ENCODE results near the gene CNST. TPM values are rescaled to one million over a fixed set of nuclear protein-coding genes. Genes with fewer than 3 reads are reported as not detected.
"Not testable (repeated sequence)": the region's sequence is repeated elsewhere in the genome, so short reads cannot be mapped to it uniquely, and the experiment has no call there.

Gene CNST
- total RNA-seq, 1 experiment from 2014 or later: 9.1 TPM

DNA sequence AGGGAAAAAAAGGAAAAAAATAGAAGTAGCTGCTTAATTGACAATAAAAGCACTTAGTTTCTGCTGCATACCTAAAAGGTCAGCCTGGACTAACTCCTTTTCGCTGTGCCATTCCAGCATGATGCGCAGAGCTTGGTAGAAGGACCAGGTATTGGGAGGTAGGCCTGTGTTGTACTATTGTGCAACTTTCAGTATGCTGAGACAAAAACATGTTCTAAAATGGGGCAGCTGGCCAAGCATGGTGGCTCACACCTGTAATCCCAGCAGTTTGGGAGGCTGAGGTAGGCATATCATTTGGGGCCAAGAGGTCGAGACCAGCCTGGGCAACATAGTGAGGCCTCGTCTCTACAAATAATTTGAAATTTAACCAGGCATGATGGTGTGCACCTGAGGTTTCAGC lies 142.9 kb downstream of the CNST start:
- Histone ChIP-seq H3K9me3 (ENCODE audit: insufficient read depth, low read depth) (no peaks in the 10 kb centered on the region), H4K20me1 (ENCODE audit: insufficient read depth) (no peaks in the 10 kb centered on the region), H2AFZ (no peak overlapping the region), H3K4me3 (no peak overlapping the region), H3K27ac (no peak overlapping the region), H3K36me3 (ENCODE audit: low read depth) (no peaks in the 10 kb centered on the region), H3K4me2 (no peak overlapping the region), H3K9me2 (ENCODE audit: insufficient read depth) (no peaks in the 10 kb centered on the region), H3K79me2 (ENCODE audit: low read depth) (no peaks in the 10 kb centered on the region), H3F3A (ENCODE audit: insufficient read depth, low read depth) (peaks cover 7% of the 10 kb centered on the region), H3K27me3 (ENCODE audit: insufficient read depth, low read depth) (0 out of 2 replicates have a peak, but pooled peaks cover 4% of the 10 kb centered on the region), H3K4me1 (replicated peaks; ENCODE audit: insufficient read depth) (peaks cover 27% of the 10 kb centered on the region)
- intact Hi-C loops (cut with micrococcal nuclease; ENCODE audit: unreplicated experiment): no loop called here
- POLR2A ChIA-PET (ENCODE audit: unreplicated experiment): no interaction called here
- no TSS peak for BruUV-seq (replicated peaks)
- no peak for TF ChIP-seq EZH2 (IDR thresholded peaks at IDR 0.05; ENCODE audit: low read depth)
- TF ChIP-seq, protein P1, sequence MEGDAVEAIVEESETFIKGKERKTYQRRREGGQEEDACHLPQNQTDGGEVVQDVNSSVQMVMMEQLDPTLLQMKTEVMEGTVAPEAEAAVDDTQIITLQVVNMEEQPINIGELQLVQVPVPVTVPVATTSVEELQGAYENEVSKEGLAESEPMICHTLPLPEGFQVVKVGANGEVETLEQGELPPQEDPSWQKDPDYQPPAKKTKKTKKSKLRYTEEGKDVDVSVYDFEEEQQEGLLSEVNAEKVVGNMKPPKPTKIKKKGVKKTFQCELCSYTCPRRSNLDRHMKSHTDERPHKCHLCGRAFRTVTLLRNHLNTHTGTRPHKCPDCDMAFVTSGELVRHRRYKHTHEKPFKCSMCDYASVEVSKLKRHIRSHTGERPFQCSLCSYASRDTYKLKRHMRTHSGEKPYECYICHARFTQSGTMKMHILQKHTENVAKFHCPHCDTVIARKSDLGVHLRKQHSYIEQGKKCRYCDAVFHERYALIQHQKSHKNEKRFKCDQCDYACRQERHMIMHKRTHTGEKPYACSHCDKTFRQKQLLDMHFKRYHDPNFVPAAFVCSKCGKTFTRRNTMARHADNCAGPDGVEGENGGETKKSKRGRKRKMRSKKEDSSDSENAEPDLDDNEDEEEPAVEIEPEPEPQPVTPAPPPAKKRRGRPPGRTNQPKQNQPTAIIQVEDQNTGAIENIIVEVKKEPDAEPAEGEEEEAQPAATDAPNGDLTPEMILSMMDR (conservative IDR thresholded peaks at IDR 0.05): no peak
- CTCF ChIA-PET: interaction anchor here (0.7 kb wide), 1 partner anchor 14 kb away, joined by 3 read pairs; no protein-coding TSS in a partner anchor
- DNase-seq: no peak

GRCh38 chr1:246709835-246710234 lies 143.6 kb downstream of the CNST start:
- no peaks in the 10 kb centered on the region for H3K36me3 ChIP-seq (ENCODE audit: low read depth)

GRCh38 chr1:246711548-246712003 lies 145.3 kb downstream of the CNST start:
- no peak for DNase-seq
- ChIA-PET CTCF (no interaction called here), POLR2A (ENCODE audit: unreplicated experiment) (no interaction called here)
- Histone ChIP-seq H3F3A (ENCODE audit: insufficient read depth, low read depth) (no peaks in the 10 kb centered on the region), H3K9me3 (ENCODE audit: insufficient read depth, low read depth) (no peaks in the 10 kb centered on the region), H3K4me2 (no peak overlapping the region), H3K27me3 (ENCODE audit: insufficient read depth, low read depth) (0 out of 2 replicates have a peak, but pooled peaks cover 4% of the 10 kb centered on the region), H3K4me1 (replicated peaks; ENCODE audit: insufficient read depth) (peaks cover 5% of the 10 kb centered on the region; the same call in 1 of the 2 replicates), H3K27ac (no peak overlapping the region), H3K79me2 (ENCODE audit: low read depth) (no peaks in the 10 kb centered on the region), H3K9me2 (ENCODE audit: insufficient read depth) (no peaks in the 10 kb centered on the region), H3K4me3 (no peak overlapping the region), H4K20me1 (ENCODE audit: insufficient read depth) (no peaks in the 10 kb centered on the region), H3K36me3 (ENCODE audit: low read depth) (no peaks in the 10 kb centered on the region), H2AFZ (no peak overlapping the region)
- TF ChIP-seq EZH2 (IDR thresholded peaks at IDR 0.05; ENCODE audit: low read depth): no peak
- TF ChIP-seq, protein P1 (conservative IDR thresholded peaks at IDR 0.05): no peak
- BruUV-seq (replicated peaks): no TSS peak
- intact Hi-C loops (cut with micrococcal nuclease; ENCODE audit: unreplicated experiment): no loop called here

More at GRCh38 chr1:246709835-246710234, 143.6 kb downstream of the CNST start:
- POLR2A ChIA-PET (ENCODE audit: unreplicated experiment): interaction anchor here (0.6 kb wide), 1 partner anchor 635 kb away, joined by 5 read pairs; no protein-coding TSS in a partner anchor
- Histone ChIP-seq H3K9me2 (ENCODE audit: insufficient read depth) (no peaks in the 10 kb centered on the region), H3F3A (ENCODE audit: insufficient read depth, low read depth) (peaks cover 7% of the 10 kb centered on the region), H3K4me2 (no peak overlapping the region), H4K20me1 (ENCODE audit: insufficient read depth) (no peaks in the 10 kb centered on the region), H3K4me1 (replicated peaks; ENCODE audit: insufficient read depth) (peaks cover 23% of the 10 kb centered on the region), H3K4me3 (no peak overlapping the region), H3K27ac (no peak overlapping the region), H2AFZ (no peak overlapping the region), H3K79me2 (ENCODE audit: low read depth) (no peaks in the 10 kb centered on the region), H3K9me3 (ENCODE audit: insufficient read depth, low read depth) (no peaks in the 10 kb centered on the region), H3K27me3 (ENCODE audit: insufficient read depth, low read depth) (0 out of 2 replicates have a peak, but pooled peaks cover 4% of the 10 kb centered on the region)
- CTCF ChIA-PET: interaction anchor here (0.7 kb wide), 1 partner anchor 14 kb away, joined by 3 read pairs; no protein-coding TSS in a partner anchor
- BruUV-seq (replicated peaks): no TSS peak
- intact Hi-C loops (cut with micrococcal nuclease; ENCODE audit: unreplicated experiment): no loop called here
- no peak for TF ChIP-seq EZH2 (IDR thresholded peaks at IDR 0.05; ENCODE audit: low read depth)
- TF ChIP-seq, protein P1 (conservative IDR thresholded peaks at IDR 0.05): no peak
- peak in 1 of 2 experiments; percentile 62 for DNase-seq

- H3K27me3 ChIP-seq (ENCODE audit: insufficient read depth, low read depth); BruUV-seq (replicated peaks); H3K27ac ChIP-seq; POLR2A ChIA-PET (ENCODE audit: unreplicated experiment); H3K36me3 ChIP-seq (ENCODE audit: low read depth); H2AFZ ChIP-seq; CTCF ChIA-PET; H3F3A ChIP-seq (ENCODE audit: insufficient read depth, low read depth); H4K20me1 ChIP-seq (ENCODE audit: insufficient read depth); H3K79me2 ChIP-seq (ENCODE audit: low read depth); H3K9me3 ChIP-seq (ENCODE audit: insufficient read depth, low read depth); DNase-seq; H3K4me2 ChIP-seq; intact Hi-C loops (cut with micrococcal nuclease; ENCODE audit: unreplicated experiment); H3K9me2 ChIP-seq (ENCODE audit: insufficient read depth); H3K4me1 ChIP-seq (replicated peaks; ENCODE audit: insufficient read depth); H3K4me3 ChIP-seq: not testable (repeated sequence)
Measured at GRCh38 chr1:246712428-246712827, 146.2 kb downstream of the CNST start.

Data from PC-9 (cell line).